Limb (tissue), 2 donors: Measurements from ENCODE around the gene CMYA5.

ENCODE experiments used
- DNase-seq, 2 donors: peaks; one replicate each; pipeline ENCODE4 v3.0.0-alpha.2; 2016; ENCODE audit errors: extremely low spot score in 2 of 2

CMYA5 gene

GRCh38 chr5:79793722-79794121, 104.1 kb downstream of the CMYA5 start:
- no peak for DNase-seq

- no peak for DNase-seq
Observed at GRCh38 chr5:79794347-79794746, 104.7 kb downstream of the CMYA5 start.

DNA sequence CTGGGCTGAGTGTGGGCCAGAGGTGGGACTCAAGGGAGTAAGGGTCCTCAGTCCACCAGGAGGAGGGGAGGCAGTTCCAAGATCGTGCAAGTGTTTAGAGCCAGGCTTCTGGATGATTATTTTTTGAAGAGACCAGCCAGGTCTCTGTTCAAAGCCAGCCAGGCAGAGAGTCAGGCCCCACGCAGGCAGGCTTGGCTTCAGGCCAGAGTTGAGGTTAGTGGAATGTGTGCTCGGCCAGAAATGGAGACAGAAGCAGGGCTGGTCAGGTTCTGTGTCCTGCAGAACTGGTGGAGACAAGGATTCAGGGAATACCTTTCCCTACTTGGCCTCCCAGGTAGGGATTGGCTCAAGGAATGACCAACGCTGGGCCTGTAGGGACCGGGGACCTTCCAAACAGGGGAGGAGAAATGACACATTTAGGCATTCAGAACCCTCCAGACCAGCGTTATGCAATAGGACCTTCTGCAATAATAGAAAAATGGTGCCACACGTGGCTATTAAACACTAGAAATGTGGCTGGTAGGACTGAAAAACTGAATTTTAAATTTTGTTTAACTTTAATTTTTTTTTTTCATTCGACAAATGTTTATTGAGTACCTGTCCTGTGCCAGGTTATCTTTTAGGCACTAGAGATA, 106.2 kb downstream of the CMYA5 start:
- DNase-seq = no peak

GRCh38 chr5:79798893-79799590, 109.4 kb downstream of the CMYA5 start:
- no peak for DNase-seq

GRCh38 chr5:79800979-79801827, 111.6 kb downstream of the CMYA5 start:
- DNase-seq = no peak

GRCh38 chr5:79802406-79802805, 112.8 kb downstream of the CMYA5 start:
- DNase-seq = no peak

- no peak for DNase-seq
Observed at GRCh38 chr5:79803007-79803406, 113.4 kb downstream of the CMYA5 start.

DNA sequence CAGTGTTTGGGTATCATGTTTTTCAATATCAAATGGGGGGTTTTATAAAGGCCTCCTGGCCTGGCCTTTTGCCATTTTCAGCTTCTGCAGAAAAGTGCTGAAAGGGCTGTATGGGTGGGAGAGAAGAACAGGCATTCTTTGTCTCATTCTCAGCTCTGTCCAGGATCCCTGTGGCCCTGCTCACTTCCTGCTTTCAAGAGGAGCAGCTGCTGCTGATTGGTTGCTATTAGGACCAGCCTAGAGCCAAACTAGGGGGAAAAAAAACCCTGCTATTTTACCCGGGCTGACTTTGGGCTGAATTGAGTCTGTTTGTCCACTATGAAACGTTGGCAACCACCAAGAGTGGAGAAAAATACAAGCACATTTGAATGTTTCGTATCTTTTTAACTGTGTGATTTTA, 117.1 kb downstream of the CMYA5 start:
- DNase-seq = no peak

DNA sequence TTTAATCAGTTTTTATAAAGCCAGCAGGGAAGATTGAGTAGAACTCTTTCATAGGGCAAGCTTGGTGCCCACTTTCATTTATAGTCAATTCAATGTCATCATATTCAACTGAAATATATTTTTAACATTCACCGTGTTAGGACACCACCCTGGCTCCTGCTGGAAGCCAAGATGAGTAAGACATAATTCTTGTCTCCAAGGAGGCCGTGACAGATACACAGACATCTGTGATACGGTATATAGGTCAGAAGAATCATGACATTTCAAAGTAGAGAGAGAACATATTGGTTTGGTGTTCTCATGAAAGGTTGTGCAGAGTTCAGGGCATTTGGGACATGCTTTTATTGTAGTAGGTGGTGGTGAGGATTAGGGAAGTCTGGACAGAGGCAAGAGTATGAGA, 120.1 kb downstream of the CMYA5 start:
- DNase-seq = no peak

DNA sequence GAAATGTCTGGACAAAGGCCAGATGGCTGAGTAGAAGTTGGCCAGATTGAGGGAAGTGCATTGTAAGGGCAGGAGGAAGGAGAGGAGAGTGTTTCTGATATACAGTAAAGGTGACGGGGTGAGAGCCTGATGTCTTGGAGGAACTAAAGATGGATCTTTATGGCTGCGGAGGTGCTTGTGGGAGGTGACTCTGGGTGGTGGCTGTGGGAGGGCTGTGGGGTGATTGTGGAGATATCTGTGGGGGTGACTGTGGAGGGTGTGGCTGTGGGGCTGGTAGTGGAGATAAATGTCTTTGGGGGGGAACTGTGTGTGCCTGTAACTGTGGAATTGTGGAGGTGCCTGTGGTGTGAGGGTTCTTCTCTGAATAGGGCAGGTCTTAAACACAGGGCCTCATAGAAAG, 121.4 kb downstream of the CMYA5 start:
- DNase-seq = no peak

- no peak for DNase-seq
Observed at GRCh38 chr5:79811904-79812303, 122.3 kb downstream of the CMYA5 start.

DNA sequence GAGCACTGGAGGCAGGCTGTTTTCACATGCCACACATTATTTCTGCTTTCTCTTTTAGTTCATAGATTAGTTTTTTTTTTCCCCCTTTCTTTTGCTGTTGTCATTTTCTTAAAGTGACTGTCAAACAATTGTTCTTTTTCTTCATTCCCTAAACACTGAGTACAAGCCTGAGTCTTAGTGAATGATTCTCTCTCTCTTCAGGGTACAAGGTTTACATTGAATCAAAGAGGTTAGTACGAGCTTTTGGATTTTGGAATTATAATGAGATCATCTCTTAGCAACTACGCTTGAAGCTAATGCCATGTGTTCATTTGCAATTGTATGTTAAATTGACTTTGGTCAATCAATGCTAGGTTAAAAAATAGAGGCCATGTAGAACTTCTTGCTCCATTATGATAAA, 125.1 kb downstream of the CMYA5 start:
- no peak for DNase-seq

- DNase-seq = no peak
Observed at GRCh38 chr5:79816014-79816413, 126.4 kb downstream of the CMYA5 start.

- no peak for DNase-seq
Observed at GRCh38 chr5:79820648-79821047, 131.0 kb downstream of the CMYA5 start.

DNA sequence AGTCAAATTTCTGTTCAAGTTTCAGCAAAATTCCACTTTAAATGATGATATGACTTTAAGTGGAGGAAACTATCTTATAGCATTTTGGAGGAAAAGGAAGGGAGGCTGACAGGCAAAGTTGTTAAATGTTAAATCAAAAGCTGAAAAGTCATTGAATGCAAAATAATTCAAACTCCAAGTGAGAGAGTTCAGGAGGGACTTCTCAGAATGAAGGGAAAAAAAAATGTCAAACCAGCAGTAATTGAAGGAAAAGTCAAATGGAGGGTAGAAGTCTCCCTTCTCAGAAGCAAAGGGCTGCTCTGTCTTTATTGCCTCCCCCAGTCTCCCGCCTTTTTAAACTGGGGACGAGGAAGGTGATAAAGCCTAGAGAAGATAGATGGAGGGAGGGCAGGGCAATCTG, 134.8 kb downstream of the CMYA5 start:
- DNase-seq = no peak

DNA sequence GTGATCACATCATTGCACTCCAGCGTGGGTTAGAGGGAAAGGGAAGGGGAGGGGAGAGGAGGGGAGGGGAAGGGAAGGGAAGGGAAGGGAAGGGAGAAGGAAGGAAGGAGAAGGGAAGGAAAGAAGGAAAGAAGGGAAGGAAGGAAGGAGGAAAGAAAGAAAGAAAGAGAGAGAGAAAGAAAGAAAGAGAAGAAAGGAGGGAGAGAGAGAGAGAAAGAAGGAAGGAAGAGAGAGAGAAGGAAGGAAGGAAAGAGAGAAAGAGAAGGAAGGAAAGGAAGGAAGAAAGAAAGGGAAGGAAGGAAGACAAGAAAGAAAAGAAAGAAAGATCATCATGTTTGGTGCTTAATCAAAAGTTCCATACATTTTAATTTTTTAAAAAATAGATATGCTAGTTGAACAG, 136.2 kb downstream of the CMYA5 start:
- DNase-seq = no peak

DNA sequence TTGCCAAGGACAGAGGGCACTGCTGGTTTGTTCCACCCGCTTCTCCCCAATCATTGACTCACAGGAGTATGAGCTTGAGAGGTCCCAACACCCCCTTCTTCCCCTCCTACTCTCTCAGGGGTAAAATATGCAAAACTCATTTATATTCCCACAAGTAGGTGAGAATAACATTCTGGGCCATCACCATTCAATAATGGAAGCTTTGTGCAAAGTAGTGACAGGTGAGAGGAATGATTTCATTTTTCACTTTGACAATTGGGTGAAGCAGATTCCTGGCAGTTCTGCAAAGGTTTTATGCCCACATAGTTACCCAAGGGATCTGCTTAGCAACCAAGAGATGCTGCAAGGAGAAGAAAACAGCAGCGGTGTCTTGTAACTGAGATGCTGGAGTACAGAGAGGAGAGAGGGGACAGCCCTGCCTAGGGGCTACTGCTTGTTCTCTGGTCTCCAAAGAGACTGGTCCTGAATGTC, 137.6 kb downstream of the CMYA5 start:
- DNase-seq = no peak

- DNase-seq = no peak
Observed at GRCh38 chr5:79829260-79829659, 139.6 kb downstream of the CMYA5 start.

GRCh38 chr5:79831381-79832309, 142.0 kb downstream of the CMYA5 start:
- DNase-seq = no peak

- no peak for DNase-seq
Observed at GRCh38 chr5:79832911-79833310, 143.3 kb downstream of the CMYA5 start.

DNA sequence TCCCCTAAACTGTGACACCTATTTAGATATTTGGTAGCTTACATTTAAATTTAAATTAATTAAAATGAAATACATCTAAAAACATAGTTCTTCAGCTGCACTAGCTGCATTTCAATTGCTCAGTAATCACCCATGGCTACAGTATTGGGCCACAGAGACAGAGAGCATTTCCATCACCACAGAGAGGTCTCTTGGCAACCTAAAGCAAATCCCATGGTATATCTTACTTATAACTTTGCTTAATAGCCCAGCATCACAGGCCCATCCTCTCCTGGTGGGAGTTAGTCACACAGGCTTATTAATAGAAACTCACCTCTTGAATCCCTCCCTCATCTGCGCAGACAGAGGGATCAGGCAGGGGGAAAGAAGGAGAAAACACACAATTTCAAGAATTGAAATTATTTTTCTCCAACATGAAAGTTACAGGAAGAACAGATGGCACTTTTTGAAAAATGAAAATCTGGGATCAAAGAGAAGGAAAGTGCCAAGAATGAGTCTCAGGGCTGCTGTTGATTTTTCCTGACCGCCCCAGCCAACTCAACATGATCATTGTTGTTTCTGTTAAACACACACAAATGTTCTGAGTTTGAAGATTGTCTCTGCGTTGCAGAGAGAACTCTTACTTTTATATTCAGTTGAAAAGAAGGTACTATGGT, 144.6 kb downstream of the CMYA5 start:
- no peak for DNase-seq
